ENCODE data around the gene OSTC.

Gene OSTC

GRCh38 chr4:108612365-108612764 is 38.0 kb upstream of the OSTC start:
- Histone ChIP-seq H3K27me3 (ENCODE audit: control insufficient read depth, low read length) (no peaks in the 10 kb centered on the region), H3K4me2 (ENCODE audit: low read length) (no peak overlapping the region), H3K79me2 (ENCODE audit: control insufficient read depth, low read length) (no peaks in the 10 kb centered on the region), H3K4me3 (ENCODE audit: low read length) (no peak overlapping the region), H4K20me1 (ENCODE audit: control insufficient read depth, insufficient read depth, low read depth, low read length) (no peaks in the 10 kb centered on the region), H3K36me3 (ENCODE audit: control insufficient read depth, low read length) (no peaks in the 10 kb centered on the region), H3K4me1 (ENCODE audit: control insufficient read depth, low read length) (no peaks in the 10 kb centered on the region), H3F3A (ENCODE audit: control insufficient read depth, insufficient read depth) (no peaks in the 10 kb centered on the region), H3K27ac (ENCODE audit: low read depth, low read length) (no peak overlapping the region), H3K9me3 (ENCODE audit: control insufficient read depth, insufficient read depth, low read length) (no peaks in the 10 kb centered on the region), H3K9me2 (replicated peaks; ENCODE audit: control insufficient read depth, low read length) (no peaks in the 10 kb centered on the region)
- TF ChIP-seq, protein P1, sequence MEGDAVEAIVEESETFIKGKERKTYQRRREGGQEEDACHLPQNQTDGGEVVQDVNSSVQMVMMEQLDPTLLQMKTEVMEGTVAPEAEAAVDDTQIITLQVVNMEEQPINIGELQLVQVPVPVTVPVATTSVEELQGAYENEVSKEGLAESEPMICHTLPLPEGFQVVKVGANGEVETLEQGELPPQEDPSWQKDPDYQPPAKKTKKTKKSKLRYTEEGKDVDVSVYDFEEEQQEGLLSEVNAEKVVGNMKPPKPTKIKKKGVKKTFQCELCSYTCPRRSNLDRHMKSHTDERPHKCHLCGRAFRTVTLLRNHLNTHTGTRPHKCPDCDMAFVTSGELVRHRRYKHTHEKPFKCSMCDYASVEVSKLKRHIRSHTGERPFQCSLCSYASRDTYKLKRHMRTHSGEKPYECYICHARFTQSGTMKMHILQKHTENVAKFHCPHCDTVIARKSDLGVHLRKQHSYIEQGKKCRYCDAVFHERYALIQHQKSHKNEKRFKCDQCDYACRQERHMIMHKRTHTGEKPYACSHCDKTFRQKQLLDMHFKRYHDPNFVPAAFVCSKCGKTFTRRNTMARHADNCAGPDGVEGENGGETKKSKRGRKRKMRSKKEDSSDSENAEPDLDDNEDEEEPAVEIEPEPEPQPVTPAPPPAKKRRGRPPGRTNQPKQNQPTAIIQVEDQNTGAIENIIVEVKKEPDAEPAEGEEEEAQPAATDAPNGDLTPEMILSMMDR (IDR thresholded peaks at IDR 0.05; ENCODE audit: low read depth, low read length, poor library complexity, severe bottlenecking): no peak
- TF ChIP-seq EZH2phosphoT487 (IDR thresholded peaks at IDR 0.05; ENCODE audit: borderline replicate concordance, low read length): no peak

GRCh38 chr4:108619372-108620100 is 30.9 kb upstream of the OSTC start:
- peak overlapping the region; percentile 16; the same call in 1 of the 2 replicates for H3K27ac ChIP-seq (ENCODE audit: low read depth, low read length)
- TF ChIP-seq, protein P1 (IDR thresholded peaks at IDR 0.05; ENCODE audit: low read depth, low read length, poor library complexity, severe bottlenecking): no peak
- no peak for TF ChIP-seq EZH2phosphoT487 (IDR thresholded peaks at IDR 0.05; ENCODE audit: borderline replicate concordance, low read length)
- peaks cover 56% of the 10 kb centered on the region for H3K79me2 ChIP-seq (ENCODE audit: control insufficient read depth, low read length)

DNA sequence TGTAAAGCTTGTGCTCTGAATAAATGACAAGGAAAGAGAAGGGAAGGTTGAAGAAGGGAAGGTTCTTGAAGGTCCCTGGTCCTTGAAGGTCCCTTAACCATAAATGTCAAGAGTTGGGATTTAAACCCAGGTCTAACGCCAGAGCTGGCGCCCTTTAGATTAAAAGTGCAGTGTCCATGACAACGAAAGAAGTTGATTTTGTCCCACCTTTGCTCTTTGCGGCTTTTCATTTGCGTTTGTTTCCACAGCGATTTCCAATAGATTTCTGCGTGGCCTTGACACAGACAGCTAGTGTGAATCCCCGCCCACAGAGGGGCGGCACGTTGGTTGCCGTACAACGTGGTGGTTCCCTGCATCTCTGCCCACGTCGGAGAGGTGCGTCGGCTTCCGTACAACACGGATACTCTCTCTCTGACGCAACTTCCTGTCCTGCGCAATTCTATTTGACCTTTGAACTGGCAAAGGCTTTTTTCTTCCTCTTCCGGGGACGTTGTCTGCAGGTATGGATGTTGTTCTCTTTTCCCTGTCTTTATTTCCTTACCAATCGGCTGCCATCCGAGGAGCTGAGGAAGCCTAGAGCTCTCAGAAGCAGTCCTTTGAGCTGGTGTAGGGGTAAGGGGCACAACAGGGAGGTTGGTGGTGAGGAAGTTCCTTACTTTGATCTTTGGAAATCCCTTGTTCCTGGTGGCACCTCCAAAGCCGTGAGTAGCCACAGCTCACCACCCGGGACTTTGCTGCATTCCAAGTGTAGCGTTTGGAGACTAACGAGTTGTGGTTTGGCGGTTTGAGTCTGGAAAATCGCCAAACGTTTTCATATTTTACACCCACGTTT is 30.1 kb upstream of the OSTC start, which contains the start of gene RPL34:
Gene RPL34, plus strand, starts transcription at position 476 of the 832 bp plus-strand sequence. CDS start 1,384 bp downstream, outside the sequence.
- Histone ChIP-seq H3K27me3 (ENCODE audit: control insufficient read depth, low read length) (no peaks in the 10 kb centered on the region), H3K4me3 (ENCODE audit: low read length) (peak within 1 kb of the TSS; percentile 91), H3K9me3 (ENCODE audit: control insufficient read depth, insufficient read depth, low read length) (no peaks in the 10 kb centered on the region), H3K27ac (ENCODE audit: low read depth, low read length) (peak within 1 kb of the TSS; percentile 45), H3K9me2 (replicated peaks; ENCODE audit: control insufficient read depth, low read length) (no peaks in the 10 kb centered on the region), H4K20me1 (ENCODE audit: control insufficient read depth, insufficient read depth, low read depth, low read length) (peaks cover 30% of the 10 kb centered on the region), H3F3A (ENCODE audit: control insufficient read depth, insufficient read depth) (peaks cover 11% of the 10 kb centered on the region), H3K4me2 (ENCODE audit: low read length) (peak within 1 kb of the TSS; percentile 79), H3K79me2 (ENCODE audit: control insufficient read depth, low read length) (peaks cover 63% of the 10 kb centered on the region), H3K4me1 (ENCODE audit: control insufficient read depth, low read length) (peaks cover 39% of the 10 kb centered on the region), H3K36me3 (ENCODE audit: control insufficient read depth, low read length) (peaks cover 49% of the 10 kb centered on the region)
- TF ChIP-seq, protein P1 (IDR thresholded peaks at IDR 0.05; ENCODE audit: low read depth, low read length, poor library complexity, severe bottlenecking): no peak
- TF ChIP-seq EZH2phosphoT487 (IDR thresholded peaks at IDR 0.05; ENCODE audit: borderline replicate concordance, low read length): no peak

More at GRCh38 chr4:108619372-108620100, 30.9 kb upstream of the OSTC start:
- H4K20me1 ChIP-seq (ENCODE audit: control insufficient read depth, insufficient read depth, low read depth, low read length): peaks cover 29% of the 10 kb centered on the region
- H3K27me3 ChIP-seq (ENCODE audit: control insufficient read depth, low read length): no peaks in the 10 kb centered on the region
- H3K4me3 ChIP-seq (ENCODE audit: low read length): peak overlapping the region; percentile 91
- peaks cover 41% of the 10 kb centered on the region for H3K36me3 ChIP-seq (ENCODE audit: control insufficient read depth, low read length)
- H3K9me3 ChIP-seq (ENCODE audit: control insufficient read depth, insufficient read depth, low read length): no peaks in the 10 kb centered on the region
- H3K9me2 ChIP-seq (replicated peaks; ENCODE audit: control insufficient read depth, low read length): no peaks in the 10 kb centered on the region
- H3K4me2 ChIP-seq (ENCODE audit: low read length): peak overlapping the region; percentile 76
- H3F3A ChIP-seq (ENCODE audit: control insufficient read depth, insufficient read depth): peaks cover 9% of the 10 kb centered on the region
- peaks cover 39% of the 10 kb centered on the region for H3K4me1 ChIP-seq (ENCODE audit: control insufficient read depth, low read length)

Data from DOHH2 (cell line).